K562 (cell line): ENCODE results near the gene SMARCA4. TPM values are rescaled to one million over a fixed set of nuclear protein-coding genes. Genes with fewer than 3 reads are reported as not detected.

Experiments
- ATAC-seq: fragments of 200-7000 bp; cut with Tn5 transposase; 3 replicates; pipeline ENCODE4 v1.9.1; 2020; ENCODE audit warnings: moderate library complexity
- BruUV-seq: library from RNA; stranded (reverse); fragments of 400-500 nt; replicated peaks from 2 replicates; lab custom pipeline; 2021; lab: Mats Ljungman, UMichigan
- CTCF ChIA-PET: fragments of 300-600 bp; formaldehyde crosslinking; extraction: SDS; loops from one replicate; lab custom pipeline; 2021; ENCODE audit warnings: low intra/inter-chr PET ratio; lab: Yijun Ruan, JAX
- POLR2A ChIA-PET: fragments of 300-600, 350-650 bp; sonication (Branson Sonifier 250); formaldehyde crosslinking; extraction: SDS; loops from one replicate; lab custom pipeline; 2021; ENCODE audit warnings: antibody characterized with exemption, inconsistent platforms; lab: Yijun Ruan, JAX
- DNase-seq, 4 experiments: peaks; one replicate each; pipeline versions ENCODE4 v3.0.0 to v3.0.0-alpha.2; 2011 to 2018; ENCODE audit warnings: low spot score in 3 of 4, mixed read lengths in 3 of 4; ENCODE audit errors: extremely low read depth in 1 of 4
- FAIRE-seq: peaks from 2 replicates; lab custom pipeline; 2011; peaks lifted over from hg19 to GRCh38; lab: Jason Lieb, UNC
- H2AFZ ChIP-seq: 2 replicates; pipeline ENCODE4 v1.6.0; 2011; ENCODE audit warnings: low read depth, low read length, control low read depth, inconsistent platforms
- H3K27ac ChIP-seq: fragments of 200-600 bp; 3 replicates; pipeline ENCODE4 v1.8.0; 2011; ENCODE audit warnings: low read depth, mild to moderate bottlenecking, control low read depth, inconsistent platforms, low read length, moderate library complexity, mixed read lengths; ENCODE audit errors: extremely low read depth
- H3K27me3 ChIP-seq, 2 experiments: fragments of 300-600 bp in 1 of 2; 2 replicates in 1 of 2; 3 replicates in 1 of 2; pipeline versions ENCODE4 v1.6.0 to v1.8.0; 2011; ENCODE audit warnings: inconsistent platforms in 2 of 2, low read length in 2 of 2, mild to moderate bottlenecking in 1 of 2, mixed read lengths in 1 of 2, moderate library complexity in 1 of 2; ENCODE audit not compliant: control insufficient read depth in 2 of 2, insufficient read depth in 2 of 2
- H3K36me3 ChIP-seq: fragments of 300-600 bp; 3 replicates; pipeline ENCODE4 v1.8.0; 2011; ENCODE audit warnings: mild to moderate bottlenecking, low read length, inconsistent platforms; ENCODE audit not compliant: control insufficient read depth, insufficient read depth
- H3K4me1 ChIP-seq, 2 experiments: fragments of 200-600 bp in 1 of 2; replicated peaks in 1 of 2; 2 replicates in 1 of 2; 3 replicates in 1 of 2; pipeline versions ENCODE4 v1.5.1 to v1.8.0; 2011; ENCODE audit warnings: inconsistent platforms in 2 of 2, low read length in 2 of 2, mild to moderate bottlenecking in 1 of 2, mixed read lengths in 1 of 2, moderate library complexity in 1 of 2; ENCODE audit not compliant: control insufficient read depth in 2 of 2, insufficient read depth in 2 of 2
- H3K4me2 ChIP-seq: 2 replicates; pipeline ENCODE4 v1.6.1; 2011; ENCODE audit warnings: low read length, control low read depth, inconsistent platforms, mixed read lengths; ENCODE audit not compliant: insufficient read depth
- H3K4me3 ChIP-seq: fragments of 200-600 bp; sonication (generic), shearing (Covaris generic); 2 replicates; pipeline ENCODE4 v1.5.1; 2016; ENCODE audit warnings: control low read depth, inconsistent platforms
- H3K79me2 ChIP-seq: fragments of 200-600 bp; 3 replicates; pipeline ENCODE4 v1.8.0; 2011; ENCODE audit warnings: low read length, inconsistent platforms; ENCODE audit not compliant: control insufficient read depth, insufficient read depth
- H3K9ac ChIP-seq, 2 experiments: 2 replicates each; pipeline versions ENCODE4 v1.6.0 to v1.6.1; 2011; ENCODE audit warnings: low read depth in 2 of 2, low read length in 2 of 2, control low read depth in 1 of 2, inconsistent platforms in 1 of 2, mild to moderate bottlenecking in 1 of 2, mixed read lengths in 1 of 2; ENCODE audit not compliant: insufficient read depth in 1 of 2
- H3K9me1 ChIP-seq: one replicate; pipeline ENCODE4 v1.6.0; 2011; ENCODE audit warnings: inconsistent platforms, mild to moderate bottlenecking, low read length, moderate library complexity; ENCODE audit not compliant: control insufficient read depth, insufficient read depth
- H3K9me3 ChIP-seq: replicated peaks from 2 replicates; pipeline ENCODE4 v1.5.1; 2011; ENCODE audit warnings: low read depth, low read length, inconsistent platforms; ENCODE audit not compliant: control insufficient read depth, insufficient read depth
- H4K20me1 ChIP-seq: replicated peaks from 2 replicates; pipeline ENCODE4 v1.6.1; 2011; ENCODE audit warnings: low read length, inconsistent platforms, mixed read lengths; ENCODE audit not compliant: control insufficient read depth, insufficient read depth
- CREB5 ChIP-seq: fragments of 250-450 bp; sonication (Bioruptor Pico); IDR thresholded peaks from 2 replicates; pipeline ENCODE4 v1.5.0; 2020; ENCODE audit warnings: mild to moderate bottlenecking
- EP400 ChIP-seq: fragments of 450-650 bp; IDR thresholded peaks from 2 replicates; pipeline ENCODE4 v1.6.1; 2017; ENCODE audit warnings: antibody characterized with exemption, mild to moderate bottlenecking, moderate library complexity
- HNRNPUL1 ChIP-seq: fragments of 200-400 bp; formaldehyde crosslinking; IDR thresholded peaks from 2 replicates; pipeline ENCODE4 v1.6.1; 2017; ENCODE audit warnings: low read length
- MCM7 ChIP-seq, 2 experiments: fragments of 450-650 bp; IDR thresholded peaks; 2 replicates each; pipeline ENCODE4 v1.6.1; 2016 to 2018
- MNT ChIP-seq, 2 experiments: fragments of 450-650 bp; conservative IDR thresholded peaks; 2 replicates each; pipeline ENCODE4 v1.6.1; 2017; ENCODE audit warnings: mild to moderate bottlenecking in 2 of 2, moderate library complexity in 2 of 2
- MTF1 ChIP-seq: fragments of 250-450 bp; sonication (Bioruptor Pico); IDR thresholded peaks from 2 replicates; pipeline ENCODE4 v1.9.0; 2021; ENCODE audit warnings: moderate library complexity, mild to moderate bottlenecking, inconsistent platforms, borderline replicate concordance
- NFIC ChIP-seq: fragments of 450-650 bp; IDR thresholded peaks from 2 replicates; pipeline ENCODE4 v1.6.1; 2017; ENCODE audit warnings: mild to moderate bottlenecking, inconsistent platforms
- PURB ChIP-seq: sonication (generic); formaldehyde crosslinking; IDR thresholded peaks from 2 replicates; pipeline ENCODE4 v1.9.0; 2021; ENCODE audit warnings: low read depth, mild to moderate bottlenecking, missing genetic modification reagents
- SRSF9 ChIP-seq: fragments of 200-400 bp; formaldehyde crosslinking; IDR thresholded peaks from 2 replicates; pipeline ENCODE4 v1.6.1; 2017; ENCODE audit warnings: low read depth, low read length, borderline replicate concordance
- TSHZ1 ChIP-seq: fragments of 250-450 bp; sonication (Bioruptor Pico); IDR thresholded peaks from 2 replicates; pipeline ENCODE4 v1.4.0; 2020; ENCODE audit warnings: mild to moderate bottlenecking, moderate library complexity
- WHSC1 ChIP-seq: IDR thresholded peaks from one replicate; pipeline ENCODE4 v1.6.1; 2012; ENCODE audit warnings: low read length, control low read depth, inconsistent platforms
- ZHX1 ChIP-seq: fragments of 150-350 bp; conservative IDR thresholded peaks from 2 replicates; pipeline ENCODE4 v1.6.1; 2014; ENCODE audit warnings: low read length
- WGBS: fragments of 100-300 bp; shearing (Covaris generic); methylation state at CpG from one replicate; pipeline ENCODE4 v1.1.6; 2016; ENCODE audit warnings: low coverage, mixed read lengths; ENCODE audit not compliant: insufficient coverage; ENCODE audit errors: missing lambda C conversion rate; 5-methylcytosine and 5-hydroxymethylcytosine counted together
- in situ Hi-C: fragments of 300-500 bp; cut with MboI; formaldehyde crosslinking; loops from 4 replicates; pipeline ENCODE4 v1.15.0; 2018; ENCODE audit warnings: inconsistent platforms, mixed read lengths
- intact Hi-C: fragments of 100-400 bp; cut with micrococcal nuclease; formaldehyde crosslinking; loops from 2 replicates; pipeline ENCODE4 v1.14.2; 2022
- polyA plus RNA-seq, 8 experiments: library from polyadenylated mRNA; depleted of rRNA in 4 of 8; stranded (reverse) in 5 of 8; unstranded in 3 of 8; fragments of >200 nt; fragmentation: Nextera tagmentation in 2 of 8; fragmentation: Illumina TruSeq in 1 of 8; extraction: Ambion mirVana in 2 of 8; extraction: Trizol in 1 of 8; gene quantifications; 2 replicates each; pipeline versions ENCODE4 v1.2.1 to v1.2.3, GENCODE V29; 2011 to 2014; ENCODE audit warnings: inconsistent platforms in 1 of 8, missing spikeins in 1 of 8
- total RNA-seq, 7 experiments: library from RNA; depleted of rRNA in 6 of 7; stranded (reverse); fragments of >200 nt in 6 of 7; fragmentation: Illumina TruSeq in 2 of 7; extraction: Trizol in 2 of 7; gene quantifications; 2 replicates each; pipeline versions ENCODE4 v1.2.1 to v1.2.3, GENCODE V29; 2011 to 2021; ENCODE audit warnings: low replicate concordance in 1 of 7

SMARCA4 gene
- total and polyA plus RNA-seq, 9 of the 15 experiments (the other 6 are each of a cell fraction or from before 2014, with no cell fraction given), result 19.3 to 207 (median 52.1) TPM

GRCh38 chr19:11041966-11042627, 81.3 kb downstream of the SMARCA4 start:
- no peak for DNase-seq
- Histone ChIP-seq H3K9ac (peak overlapping the region in 1 of 2 experiments; percentile 39; a peak in 1 of 4 replicates), H2AFZ (no peak overlapping the region), H3K27ac (no peak overlapping the region), H3K9me1 (no peaks in the 10 kb centered on the region), H3K9me3 (no peaks in the 10 kb centered on the region), H3K27me3 (no peaks in the 10 kb centered on the region), H3K79me2 (peaks cover 9% of the 10 kb centered on the region; the same call in 1 of the 3 replicates), H3K4me1 (no peaks in the 10 kb centered on the region), H3K36me3 (peaks cover 83% of the 10 kb centered on the region), H4K20me1 (no peaks in the 10 kb centered on the region), H3K4me3 (no peak overlapping the region), H3K4me2 (no peak overlapping the region)
- BruUV-seq, result no TSS peak
- intact Hi-C loops, result no loop called here
- FAIRE-seq, result no peak
- CTCF ChIA-PET, result no interaction called here
- in situ Hi-C loops, result no loop called here
- POLR2A ChIA-PET, result no interaction called here
- 94% methylated on average over 13 of the region's 13 CpGs for WGBS
- no peak for ATAC-seq
- TF ChIP-seq WHSC1 (no peak), HNRNPUL1 (no peak), CREB5 (no peak), EP400 (no peak), MTF1 (CRISPR knock-in tag) (no peak), TSHZ1 (CRISPR knock-in tag) (no peak), NFIC (no peak), ZHX1 (no peak), MNT (conservative IDR thresholded peaks at IDR 0.05) (no peak), PURB (CRISPR knock-in tag) (no peak), SRSF9 (no peak), MCM7 (IDR thresholded peaks at IDR 0.05) (no peak)
